HG02571 (cell line): ENCODE data around the gene ZNF217.
"Not testable (repeated sequence)": the region's sequence is repeated elsewhere in the genome, so short reads cannot be mapped to it uniquely, and the experiment has no call there.

Experiments
- ATAC-seq: cut with Tn5 transposase; IDR thresholded peaks from one replicate; pipeline ENCODE4 v1.9.1; 2021; ENCODE audit warnings: mild to moderate bottlenecking, moderate library complexity; ENCODE audit not compliant: unreplicated experiment

Gene ZNF217

GRCh38 chr20:53569606-53570307 lies 23.9 kb downstream of the ZNF217 start:
- no peak for ATAC-seq

GRCh38 chr20:53569005-53569404 lies 24.6 kb downstream of the ZNF217 start:
- no peak for ATAC-seq

GRCh38 chr20:53568351-53568750 lies 25.3 kb downstream of the ZNF217 start:
- no peak for ATAC-seq

GRCh38 chr20:53567379-53567917 lies 26.2 kb downstream of the ZNF217 start:
- no peak for ATAC-seq

GRCh38 chr20:53566623-53567022 lies 27.0 kb downstream of the ZNF217 start:
- not testable (repeated sequence) for ATAC-seq

- ATAC-seq = no peak
Measured at GRCh38 chr20:53565254-53565653, 28.4 kb downstream of the ZNF217 start.

- ATAC-seq = not testable (repeated sequence)
Measured at GRCh38 chr20:53562104-53562764, 31.4 kb downstream of the ZNF217 start.

- ATAC-seq = no peak
Measured at GRCh38 chr20:53561505-53561904, 32.1 kb downstream of the ZNF217 start.

- ATAC-seq = no peak
Measured at GRCh38 chr20:53559816-53560215, 33.8 kb downstream of the ZNF217 start.

- no peak for ATAC-seq
Measured at GRCh38 chr20:53557130-53557529, 36.5 kb downstream of the ZNF217 start.

GRCh38 chr20:53556267-53556897 lies 37.3 kb downstream of the ZNF217 start:
- ATAC-seq = no peak

GRCh38 chr20:53555816-53556215 lies 37.8 kb downstream of the ZNF217 start:
- no peak for ATAC-seq

GRCh38 chr20:53555081-53555480 lies 38.6 kb downstream of the ZNF217 start:
- no peak for ATAC-seq

GRCh38 chr20:53552572-53552893 lies 41.1 kb downstream of the ZNF217 start:
- ATAC-seq = not testable (repeated sequence)

GRCh38 chr20:53551719-53552571 lies 41.7 kb downstream of the ZNF217 start:
- ATAC-seq = not testable (repeated sequence)

GRCh38 chr20:53550280-53551187 lies 43.1 kb downstream of the ZNF217 start:
- no peak for ATAC-seq

GRCh38 chr20:53547664-53548239 lies 45.9 kb downstream of the ZNF217 start:
- no peak for ATAC-seq

GRCh38 chr20:53539516-53539915 lies 54.1 kb downstream of the ZNF217 start:
- ATAC-seq = no peak

GRCh38 chr20:53536382-53536781 lies 57.3 kb downstream of the ZNF217 start:
- ATAC-seq = not testable (repeated sequence)

GRCh38 chr20:53535878-53536277 lies 57.8 kb downstream of the ZNF217 start:
- ATAC-seq = no peak
